HG03521 (cell line): ENCODE data around the gene TSC22D3.

Source experiments
- ATAC-seq: cut with Tn5 transposase; IDR thresholded peaks from one replicate; pipeline ENCODE4 v1.9.1; 2021; ENCODE audit warnings: mild to moderate bottlenecking, moderate library complexity; ENCODE audit not compliant: unreplicated experiment

The TSC22D3 gene

GRCh38 chrX:107730991-107731766 lies 44.4 kb downstream of the TSC22D3 start:
- no peak for ATAC-seq

- ATAC-seq = no peak
Measured at GRCh38 chrX:107730298-107730655, 45.3 kb downstream of the TSC22D3 start.

- no peak for ATAC-seq
Measured at GRCh38 chrX:107729558-107730297, 45.9 kb downstream of the TSC22D3 start.

- no peak for ATAC-seq
Measured at GRCh38 chrX:107728371-107729099, 47.1 kb downstream of the TSC22D3 start.

GRCh38 chrX:107726816-107727534 lies 48.6 kb downstream of the TSC22D3 start:
- no peak for ATAC-seq

- ATAC-seq = no peak
Measured at GRCh38 chrX:107725761-107726555, 49.6 kb downstream of the TSC22D3 start.

- no peak for ATAC-seq
Measured at GRCh38 chrX:107724653-107725052, 50.9 kb downstream of the TSC22D3 start.

- ATAC-seq = no peak
Measured at GRCh38 chrX:107723511-107723910, 52.1 kb downstream of the TSC22D3 start.

GRCh38 chrX:107721966-107722707 lies 53.5 kb downstream of the TSC22D3 start:
- ATAC-seq = no peak

- ATAC-seq = peak; percentile 44
Measured at GRCh38 chrX:107721318-107721717, 54.3 kb downstream of the TSC22D3 start.

- no peak for ATAC-seq
Measured at GRCh38 chrX:107718156-107718621, 57.4 kb downstream of the TSC22D3 start.

- ATAC-seq = peak; percentile 68
Measured at GRCh38 chrX:107716816-107717700, 58.5 kb downstream of the TSC22D3 start.

- ATAC-seq = peak; percentile 11
Measured at GRCh38 chrX:107716118-107716684, 59.4 kb downstream of the TSC22D3 start.

GRCh38 chrX:107715331-107716117 lies 60.1 kb downstream of the TSC22D3 start:
- no peak for ATAC-seq

GRCh38 chrX:107714206-107714891 lies 61.2 kb downstream of the TSC22D3 start:
- ATAC-seq = no peak

- ATAC-seq = no peak
Measured at GRCh38 chrX:107713543-107714205, 61.9 kb downstream of the TSC22D3 start.
